SU-DHL-6 (cell line): ENCODE measurements around the gene TPRX1.

Source experiments
- CTCF ChIP-seq: fragments of 200-600 bp; sonication (generic); IDR thresholded peaks from one replicate; pipeline ENCODE4 v1.5.1; 2017; ENCODE audit warnings: antibody characterized with exemption, mild to moderate bottlenecking, low read length, moderate library complexity; ENCODE audit not compliant: insufficient read depth, poor library complexity, severe bottlenecking
- EZH2phosphoT487 ChIP-seq: fragments of 200-600 bp; sonication (generic), shearing (Covaris generic); conservative IDR thresholded peaks from 2 replicates; pipeline ENCODE4 v1.6.1; 2018; ENCODE audit warnings: mild to moderate bottlenecking, antibody characterized with exemption, low read length, moderate library complexity, mixed read lengths

- no peak for TF ChIP-seq CTCF
- no peak for TF ChIP-seq EZH2phosphoT487
Observed at GRCh38 chr19:47780215-47780551, 24.2 kb downstream of the TPRX1 start.
